PC-9 (cell line): Measurements from ENCODE around the gene SPHK2.

ENCODE experiments used
- EZH2 ChIP-seq: fragments of 200-600 bp; sonication (generic); IDR thresholded peaks from 2 replicates; pipeline ENCODE4 v1.8.0; 2017; ENCODE audit warnings: antibody characterized with exemption, low read depth
- TF ChIP-seq, protein P1 (sequence below): fragments of 200-600 bp; sonication (generic); conservative IDR thresholded peaks from 2 replicates; pipeline ENCODE4 v1.6.1; 2017; ENCODE audit warnings: mixed run types, antibody characterized with exemption, mild to moderate bottlenecking, moderate library complexity

DNA sequence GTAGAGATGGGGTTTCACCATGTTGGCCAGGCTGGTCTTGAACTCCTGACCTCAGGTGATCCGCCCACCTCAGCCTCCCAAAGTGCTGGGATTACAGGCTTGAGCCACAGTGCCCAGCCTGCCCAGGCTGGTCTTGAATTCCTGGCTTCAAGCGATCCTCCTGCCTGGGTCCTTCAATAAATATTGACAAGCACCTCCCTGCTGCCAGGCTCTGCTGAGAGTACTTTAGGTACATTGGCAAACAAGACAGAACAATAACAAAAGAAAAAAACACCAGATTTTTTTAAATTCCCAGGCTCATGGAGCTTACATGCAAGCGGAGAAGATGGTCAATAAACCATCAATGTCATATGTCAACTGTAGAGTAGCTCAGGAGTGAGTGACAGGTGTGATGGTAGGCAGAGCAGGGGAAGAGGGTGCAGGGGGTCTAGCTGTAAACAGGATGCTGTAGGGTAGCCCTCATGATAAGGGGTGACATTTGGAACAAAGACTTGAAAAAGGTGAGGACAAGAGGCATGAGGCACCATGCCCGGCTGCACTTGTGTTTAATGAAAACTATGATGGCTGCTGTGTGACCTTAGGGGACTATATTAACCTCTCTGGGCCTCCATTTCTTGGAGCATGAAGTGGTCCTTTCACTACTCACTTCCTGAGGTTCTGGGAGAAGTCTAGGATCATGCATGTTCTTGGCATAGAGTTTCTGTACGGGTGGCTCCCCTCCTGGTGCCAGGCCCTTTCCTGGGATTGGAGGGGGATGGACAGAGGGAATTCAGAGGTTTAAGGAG lies 47.7 kb upstream of the SPHK2 start:
- TF ChIP-seq, protein P1, sequence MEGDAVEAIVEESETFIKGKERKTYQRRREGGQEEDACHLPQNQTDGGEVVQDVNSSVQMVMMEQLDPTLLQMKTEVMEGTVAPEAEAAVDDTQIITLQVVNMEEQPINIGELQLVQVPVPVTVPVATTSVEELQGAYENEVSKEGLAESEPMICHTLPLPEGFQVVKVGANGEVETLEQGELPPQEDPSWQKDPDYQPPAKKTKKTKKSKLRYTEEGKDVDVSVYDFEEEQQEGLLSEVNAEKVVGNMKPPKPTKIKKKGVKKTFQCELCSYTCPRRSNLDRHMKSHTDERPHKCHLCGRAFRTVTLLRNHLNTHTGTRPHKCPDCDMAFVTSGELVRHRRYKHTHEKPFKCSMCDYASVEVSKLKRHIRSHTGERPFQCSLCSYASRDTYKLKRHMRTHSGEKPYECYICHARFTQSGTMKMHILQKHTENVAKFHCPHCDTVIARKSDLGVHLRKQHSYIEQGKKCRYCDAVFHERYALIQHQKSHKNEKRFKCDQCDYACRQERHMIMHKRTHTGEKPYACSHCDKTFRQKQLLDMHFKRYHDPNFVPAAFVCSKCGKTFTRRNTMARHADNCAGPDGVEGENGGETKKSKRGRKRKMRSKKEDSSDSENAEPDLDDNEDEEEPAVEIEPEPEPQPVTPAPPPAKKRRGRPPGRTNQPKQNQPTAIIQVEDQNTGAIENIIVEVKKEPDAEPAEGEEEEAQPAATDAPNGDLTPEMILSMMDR, result no peak
- TF ChIP-seq EZH2, result no peak
